K562 (cell line): ENCODE results near the gene FAM171A2. TPM values are rescaled to one million over a fixed set of nuclear protein-coding genes. Genes with fewer than 3 reads are reported as not detected.
A peak's percentile ranks its signal among the peaks of the same experiment; 100 is the strongest.

ENCODE experiments used
- ATAC-seq: fragments of 200-7000 bp; cut with Tn5 transposase; 3 replicates; pipeline ENCODE4 v1.9.1; 2020; ENCODE audit warnings: moderate library complexity
- BruUV-seq: library from RNA; stranded (reverse); fragments of 400-500 nt; replicated peaks from 2 replicates; lab custom pipeline; 2021; lab: Mats Ljungman, UMichigan
- CTCF ChIA-PET: fragments of 300-600 bp; formaldehyde crosslinking; extraction: SDS; loops from one replicate; lab custom pipeline; 2021; ENCODE audit warnings: low intra/inter-chr PET ratio; lab: Yijun Ruan, JAX
- POLR2A ChIA-PET: fragments of 300-600, 350-650 bp; sonication (Branson Sonifier 250); formaldehyde crosslinking; extraction: SDS; loops from one replicate; lab custom pipeline; 2021; ENCODE audit warnings: antibody characterized with exemption, inconsistent platforms; lab: Yijun Ruan, JAX
- DNase-seq, 4 experiments: peaks; one replicate each; pipeline versions ENCODE4 v3.0.0 to v3.0.0-alpha.2; 2011 to 2018; ENCODE audit warnings: low spot score in 3 of 4, mixed read lengths in 3 of 4; ENCODE audit errors: extremely low read depth in 1 of 4
- FAIRE-seq: peaks from 2 replicates; lab custom pipeline; 2011; peaks lifted over from hg19 to GRCh38; lab: Jason Lieb, UNC
- H2AFZ ChIP-seq: 2 replicates; pipeline ENCODE4 v1.6.0; 2011; ENCODE audit warnings: low read depth, low read length, control low read depth, inconsistent platforms
- H3K27ac ChIP-seq: fragments of 200-600 bp; 3 replicates; pipeline ENCODE4 v1.8.0; 2011; ENCODE audit warnings: low read depth, mild to moderate bottlenecking, control low read depth, inconsistent platforms, low read length, moderate library complexity, mixed read lengths; ENCODE audit errors: extremely low read depth
- H3K27me3 ChIP-seq, 2 experiments: fragments of 300-600 bp in 1 of 2; 2 replicates in 1 of 2; 3 replicates in 1 of 2; pipeline versions ENCODE4 v1.6.0 to v1.8.0; 2011; ENCODE audit warnings: inconsistent platforms in 2 of 2, low read length in 2 of 2, mild to moderate bottlenecking in 1 of 2, mixed read lengths in 1 of 2, moderate library complexity in 1 of 2; ENCODE audit not compliant: control insufficient read depth in 2 of 2, insufficient read depth in 2 of 2
- H3K36me3 ChIP-seq: fragments of 300-600 bp; 3 replicates; pipeline ENCODE4 v1.8.0; 2011; ENCODE audit warnings: mild to moderate bottlenecking, low read length, inconsistent platforms; ENCODE audit not compliant: control insufficient read depth, insufficient read depth
- H3K4me1 ChIP-seq, 2 experiments: fragments of 200-600 bp in 1 of 2; replicated peaks in 1 of 2; 2 replicates in 1 of 2; 3 replicates in 1 of 2; pipeline versions ENCODE4 v1.5.1 to v1.8.0; 2011; ENCODE audit warnings: inconsistent platforms in 2 of 2, low read length in 2 of 2, mild to moderate bottlenecking in 1 of 2, mixed read lengths in 1 of 2, moderate library complexity in 1 of 2; ENCODE audit not compliant: control insufficient read depth in 2 of 2, insufficient read depth in 2 of 2
- H3K4me2 ChIP-seq: 2 replicates; pipeline ENCODE4 v1.6.1; 2011; ENCODE audit warnings: low read length, control low read depth, inconsistent platforms, mixed read lengths; ENCODE audit not compliant: insufficient read depth
- H3K4me3 ChIP-seq: fragments of 200-600 bp; sonication (generic), shearing (Covaris generic); 2 replicates; pipeline ENCODE4 v1.5.1; 2016; ENCODE audit warnings: control low read depth, inconsistent platforms
- H3K79me2 ChIP-seq: fragments of 200-600 bp; 3 replicates; pipeline ENCODE4 v1.8.0; 2011; ENCODE audit warnings: low read length, inconsistent platforms; ENCODE audit not compliant: control insufficient read depth, insufficient read depth
- H3K9ac ChIP-seq, 2 experiments: 2 replicates each; pipeline versions ENCODE4 v1.6.0 to v1.6.1; 2011; ENCODE audit warnings: low read depth in 2 of 2, low read length in 2 of 2, control low read depth in 1 of 2, inconsistent platforms in 1 of 2, mild to moderate bottlenecking in 1 of 2, mixed read lengths in 1 of 2; ENCODE audit not compliant: insufficient read depth in 1 of 2
- H3K9me1 ChIP-seq: one replicate; pipeline ENCODE4 v1.6.0; 2011; ENCODE audit warnings: inconsistent platforms, mild to moderate bottlenecking, low read length, moderate library complexity; ENCODE audit not compliant: control insufficient read depth, insufficient read depth
- H3K9me3 ChIP-seq: replicated peaks from 2 replicates; pipeline ENCODE4 v1.5.1; 2011; ENCODE audit warnings: low read depth, low read length, inconsistent platforms; ENCODE audit not compliant: control insufficient read depth, insufficient read depth
- H4K20me1 ChIP-seq: replicated peaks from 2 replicates; pipeline ENCODE4 v1.6.1; 2011; ENCODE audit warnings: low read length, inconsistent platforms, mixed read lengths; ENCODE audit not compliant: control insufficient read depth, insufficient read depth
- CBX3 ChIP-seq, 2 experiments: IDR thresholded peaks; 1 replicate in 1 of 2; 2 replicates in 1 of 2; pipeline ENCODE4 v1.6.1; 2012; ENCODE audit warnings: inconsistent platforms in 2 of 2, low read length in 2 of 2, borderline replicate concordance in 1 of 2, control low read depth in 1 of 2
- KAT7 ChIP-seq: sonication (generic); formaldehyde crosslinking; IDR thresholded peaks from 2 replicates; pipeline ENCODE4 v1.8.0; 2022; ENCODE audit warnings: missing genetic modification reagents, mild to moderate bottlenecking, borderline replicate concordance
- KAT8 ChIP-seq: fragments of 450-650 bp; IDR thresholded peaks from 2 replicates; pipeline ENCODE4 v1.6.1; 2016; ENCODE audit warnings: low read depth, mild to moderate bottlenecking
- KDM1A ChIP-seq, 2 experiments: fragments of 450-650 bp; IDR thresholded peaks; 2 replicates each; pipeline ENCODE4 v1.6.1; 2016; ENCODE audit warnings: mild to moderate bottlenecking in 2 of 2
- MCM2 ChIP-seq: fragments of 450-650 bp; IDR thresholded peaks from 2 replicates; pipeline ENCODE4 v1.6.1; 2017; ENCODE audit warnings: low read depth, mild to moderate bottlenecking
- NR2C2 ChIP-seq, 2 experiments: fragments of 200-800 bp in 1 of 2; sonication (Bioruptor generic) in 1 of 2; sonication (generic) in 1 of 2; formaldehyde crosslinking in 1 of 2; IDR thresholded peaks; 2 replicates each; pipeline versions ENCODE4 v1.6.1 to v1.8.0; 2016 to 2022; ENCODE audit warnings: mild to moderate bottlenecking in 1 of 2, missing compliant biosample characterization in 1 of 2, missing genetic modification characterization in 1 of 2, missing genetic modification reagents in 1 of 2
- POLR2A ChIP-seq: fragments of 450-650 bp; conservative IDR thresholded peaks from 2 replicates; pipeline ENCODE4 v1.6.1; 2016
- PTBP1 ChIP-seq: fragments of 200-400 bp; formaldehyde crosslinking; IDR thresholded peaks from 2 replicates; pipeline ENCODE4 v1.6.1; 2017; ENCODE audit warnings: low read depth, low read length
- TRIM28 ChIP-seq: fragments of 450-650 bp; IDR thresholded peaks from 2 replicates; pipeline ENCODE4 v1.6.1; 2017
- ZKSCAN3 ChIP-seq: fragments of 250-450 bp; sonication (Bioruptor Pico); IDR thresholded peaks from 2 replicates; pipeline ENCODE4 v1.4.0; 2020
- ZNF316 ChIP-seq: fragments of 450-650 bp; IDR thresholded peaks from 2 replicates; pipeline ENCODE4 v1.6.1; 2016
- WGBS: fragments of 100-300 bp; shearing (Covaris generic); methylation state at CpG from one replicate; pipeline ENCODE4 v1.1.6; 2016; ENCODE audit warnings: low coverage, mixed read lengths; ENCODE audit not compliant: insufficient coverage; ENCODE audit errors: missing lambda C conversion rate; 5-methylcytosine and 5-hydroxymethylcytosine counted together
- in situ Hi-C: fragments of 300-500 bp; cut with MboI; formaldehyde crosslinking; loops from 4 replicates; pipeline ENCODE4 v1.15.0; 2018; ENCODE audit warnings: inconsistent platforms, mixed read lengths
- intact Hi-C: fragments of 100-400 bp; cut with micrococcal nuclease; formaldehyde crosslinking; loops from 2 replicates; pipeline ENCODE4 v1.14.2; 2022
- polyA plus RNA-seq, 8 experiments: library from polyadenylated mRNA; depleted of rRNA in 4 of 8; stranded (reverse) in 5 of 8; unstranded in 3 of 8; fragments of >200 nt; fragmentation: Nextera tagmentation in 2 of 8; fragmentation: Illumina TruSeq in 1 of 8; extraction: Ambion mirVana in 2 of 8; extraction: Trizol in 1 of 8; gene quantifications; 2 replicates each; pipeline versions ENCODE4 v1.2.1 to v1.2.3, GENCODE V29; 2011 to 2014; ENCODE audit warnings: inconsistent platforms in 1 of 8, missing spikeins in 1 of 8
- total RNA-seq, 7 experiments: library from RNA; depleted of rRNA in 6 of 7; stranded (reverse); fragments of >200 nt in 6 of 7; fragmentation: Illumina TruSeq in 2 of 7; extraction: Trizol in 2 of 7; gene quantifications; 2 replicates each; pipeline versions ENCODE4 v1.2.1 to v1.2.3, GENCODE V29; 2011 to 2021; ENCODE audit warnings: low replicate concordance in 1 of 7
- TF ChIP-seq, protein P1 (sequence below): sonication (generic); formaldehyde crosslinking; IDR thresholded peaks from 2 replicates; pipeline ENCODE4 v1.8.0; 2022; ENCODE audit warnings: mild to moderate bottlenecking, missing genetic modification reagents

Gene FAM171A2
- total and polyA plus RNA-seq, 9 of the 15 experiments (the other 6 are each of a cell fraction or from before 2014, with no cell fraction given), result 0.10 to 10.2 (median 2.0) TPM; not detected in 1

GRCh38 chr17:44317545-44317944 is 46.1 kb downstream of the FAM171A2 start:
- Histone ChIP-seq H3K36me3 (peaks cover 40% of the 10 kb centered on the region; the same call in 2 of the 3 replicates), H3K4me2 (no peak overlapping the region)

More at GRCh38 chr17:44317545-44317944, 46.1 kb downstream of the FAM171A2 start:
- in situ Hi-C loops (no loop called here), intact Hi-C loops (no loop called here)
- Histone ChIP-seq H3K9ac (no peak overlapping the region; a peak in 1 of 4 replicates), H3K27me3 (peaks cover 3 to 28% of the 10 kb centered on the region in 2 experiments; a peak in 4 of 5 replicates), H3K9me3 (no peaks in the 10 kb centered on the region), H4K20me1 (peaks cover 8% of the 10 kb centered on the region; the same call in 1 of the 2 replicates), H3K9me1 (peaks cover 6% of the 10 kb centered on the region), H3K4me3 (no peak overlapping the region), H3K27ac (no peak overlapping the region), H3K79me2 (peaks cover 2% of the 10 kb centered on the region; the same call in 1 of the 3 replicates), H3K4me1 (peaks cover 5 to 62% of the 10 kb centered on the region in 2 experiments; a peak in 3 of 5 replicates), H2AFZ (no peak overlapping the region)
- peak in 1 of 4 experiments; percentile 6 for DNase-seq
- ATAC-seq, result peak; percentile 13; the same call in 1 of the 3 replicates
- TF ChIP-seq TRIM28 (0 out of 2 replicates have a peak, but pooled peaks have one; percentile 45), KAT8 (no peak), POLR2A (peak; percentile 38; the same call in 1 of the 2 replicates), CBX3 (IDR thresholded peaks at IDR 0.05; ENCODE audit: borderline replicate concordance in 1 of 2, low read length in 2 of 2) (peak in 1 of 2 experiments; percentile 59; a peak in 1 of 3 replicates), ZNF316 (peak; percentile 77), KDM1A (IDR thresholded peaks at IDR 0.05) (no peak), NR2C2 (CRISPR knock-in tag; IDR thresholded peaks at IDR 0.05) (no peak), NR2C2 (tag; IDR thresholded peaks at IDR 0.05) (no peak), ZKSCAN3 (no peak), PTBP1 (no peak), MCM2 (no peak), KAT7 (CRISPR knock-in tag) (no peak)
- TF ChIP-seq, protein P1, sequence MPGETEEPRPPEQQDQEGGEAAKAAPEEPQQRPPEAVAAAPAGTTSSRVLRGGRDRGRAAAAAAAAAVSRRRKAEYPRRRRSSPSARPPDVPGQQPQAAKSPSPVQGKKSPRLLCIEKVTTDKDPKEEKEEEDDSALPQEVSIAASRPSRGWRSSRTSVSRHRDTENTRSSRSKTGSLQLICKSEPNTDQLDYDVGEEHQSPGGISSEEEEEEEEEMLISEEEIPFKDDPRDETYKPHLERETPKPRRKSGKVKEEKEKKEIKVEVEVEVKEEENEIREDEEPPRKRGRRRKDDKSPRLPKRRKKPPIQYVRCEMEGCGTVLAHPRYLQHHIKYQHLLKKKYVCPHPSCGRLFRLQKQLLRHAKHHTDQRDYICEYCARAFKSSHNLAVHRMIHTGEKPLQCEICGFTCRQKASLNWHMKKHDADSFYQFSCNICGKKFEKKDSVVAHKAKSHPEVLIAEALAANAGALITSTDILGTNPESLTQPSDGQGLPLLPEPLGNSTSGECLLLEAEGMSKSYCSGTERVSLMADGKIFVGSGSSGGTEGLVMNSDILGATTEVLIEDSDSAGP (CRISPR knock-in tag), result no peak
- CTCF ChIA-PET, result no interaction called here
- 45% methylated on average over 6 of the region's 6 CpGs for WGBS
- FAIRE-seq, result no peak
- POLR2A ChIA-PET, result interaction anchor here (0.6 to 2.0 kb wide), 8 partner anchors 13 to 200 kb away, joined by 3 to 7 read pairs (median 4); no protein-coding TSS in a partner anchor
- BruUV-seq, result no TSS peak
